OCI-LY3 (cell line): Measurements from ENCODE around the gene C5.

ENCODE experiments used
- CTCF ChIP-seq: fragments of 200-600, 300-600 bp; sonication (generic); IDR thresholded peaks from 2 replicates; pipeline ENCODE4 v1.5.1; 2014; ENCODE audit warnings: antibody characterized with exemption, low read length, low read depth
- EZH2phosphoT487 ChIP-seq: fragments of 200-600 bp; shearing (Covaris generic); IDR thresholded peaks from 2 replicates; pipeline ENCODE4 v1.6.1; 2018; ENCODE audit warnings: antibody characterized with exemption, mixed run types, low read depth

- TF ChIP-seq CTCF, result no peak
- no peak for TF ChIP-seq EZH2phosphoT487
Measured at GRCh38 chr9:120974181-120974580, 75.9 kb downstream of the C5 start.
